SU-DHL-6 (cell line): ENCODE data around the gene RPL13A.

Experiments used
- H2AFZ ChIP-seq: fragments of 200-600 bp; sonication (generic); 2 replicates; pipeline ENCODE4 v1.6.1; 2014; ENCODE audit warnings: low read depth, mild to moderate bottlenecking, moderate library complexity, mixed read lengths, antibody characterized with exemption, low read length; ENCODE audit not compliant: severe bottlenecking
- H3F3A ChIP-seq: fragments of 200-600 bp; shearing (Covaris generic); 2 replicates; pipeline ENCODE4 v1.6.0; 2016; ENCODE audit warnings: antibody characterized with exemption, mild to moderate bottlenecking; ENCODE audit not compliant: insufficient read depth
- H3K27ac ChIP-seq: fragments of 200-600 bp; sonication (generic); 2 replicates; pipeline ENCODE4 v1.5.1; 2016; ENCODE audit warnings: low read depth, mild to moderate bottlenecking, low read length, moderate library complexity, mixed read lengths
- H3K27me3 ChIP-seq: fragments of 200-600 bp; sonication (generic), shearing (Covaris generic); 2 replicates; pipeline ENCODE4 v1.6.0; 2014; ENCODE audit warnings: mild to moderate bottlenecking, low read length
- H3K36me3 ChIP-seq: fragments of 200-600 bp; sonication (generic); 2 replicates; pipeline ENCODE4 v1.6.1; 2014; ENCODE audit warnings: mild to moderate bottlenecking, low read length, mixed read lengths
- H3K4me2 ChIP-seq: fragments of 300-600, 200-600 bp; shearing (Covaris generic), sonication (generic); 2 replicates; pipeline ENCODE4 v1.6.0; 2014; ENCODE audit warnings: low read length, low read depth, mild to moderate bottlenecking; ENCODE audit not compliant: poor library complexity, severe bottlenecking
- H3K4me3 ChIP-seq: fragments of 200-600 bp; sonication (generic); 2 replicates; pipeline ENCODE4 v1.5.1; 2014; ENCODE audit warnings: antibody characterized with exemption, low read length, mild to moderate bottlenecking, mixed read lengths; ENCODE audit not compliant: insufficient read depth, poor library complexity, severe bottlenecking
- H3K79me2 ChIP-seq: fragments of 200-600 bp; sonication (generic); 2 replicates; pipeline ENCODE4 v1.6.1; 2014; ENCODE audit warnings: mild to moderate bottlenecking, low read length, moderate library complexity; ENCODE audit not compliant: insufficient read depth
- H3K9ac ChIP-seq: fragments of 200-600 bp; sonication (generic); 2 replicates; pipeline ENCODE4 v1.7.0; 2014; ENCODE audit warnings: mild to moderate bottlenecking, low read length
- H3K9me2 ChIP-seq: fragments of 200-600 bp; sonication (generic); replicated peaks from 2 replicates; pipeline ENCODE4 v1.6.1; 2014; ENCODE audit warnings: low read length; ENCODE audit not compliant: insufficient read depth
- H3K9me3 ChIP-seq: fragments of 200-600 bp; sonication (generic); 2 replicates; pipeline ENCODE4 v1.6.1; 2014; ENCODE audit warnings: low read length, mixed read lengths; ENCODE audit not compliant: insufficient read depth
- H4K20me1 ChIP-seq: fragments of 200-600 bp; sonication (generic); 2 replicates; pipeline ENCODE4 v1.6.1; 2014; ENCODE audit warnings: low read depth, mild to moderate bottlenecking, antibody characterized with exemption, low read length, moderate library complexity, mixed read lengths
- CTCF ChIP-seq: fragments of 200-600 bp; sonication (generic); IDR thresholded peaks from one replicate; pipeline ENCODE4 v1.5.1; 2017; ENCODE audit warnings: antibody characterized with exemption, mild to moderate bottlenecking, low read length, moderate library complexity; ENCODE audit not compliant: insufficient read depth, poor library complexity, severe bottlenecking
- EZH2phosphoT487 ChIP-seq: fragments of 200-600 bp; sonication (generic), shearing (Covaris generic); conservative IDR thresholded peaks from 2 replicates; pipeline ENCODE4 v1.6.1; 2018; ENCODE audit warnings: mild to moderate bottlenecking, antibody characterized with exemption, low read length, moderate library complexity, mixed read lengths

RPL13A gene

GRCh38 chr19:49506575-49507105 lies 19.2 kb downstream of the RPL13A start:
- Histone ChIP-seq H3K4me3 (no peak overlapping the region), H3K27ac (no peak overlapping the region), H2AFZ (no peak overlapping the region), H4K20me1 (no peaks in the 10 kb centered on the region), H3K4me2 (no peak overlapping the region), H3K27me3 (no peaks in the 10 kb centered on the region), H3K9ac (no peak overlapping the region), H3K36me3 (no peaks in the 10 kb centered on the region), H3K79me2 (no peaks in the 10 kb centered on the region), H3K9me3 (no peaks in the 10 kb centered on the region), H3F3A (0 out of 2 replicates have a peak, but pooled peaks cover 3% of the 10 kb centered on the region), H3K9me2 (no peaks in the 10 kb centered on the region)
- no peak for TF ChIP-seq EZH2phosphoT487
- TF ChIP-seq CTCF = peak; percentile 85

- no peaks in the 10 kb centered on the region for H3K79me2 ChIP-seq
- no peak for TF ChIP-seq CTCF
- no peak for TF ChIP-seq EZH2phosphoT487
- H3K9me3 ChIP-seq = no peaks in the 10 kb centered on the region
- H3K4me3 ChIP-seq = no peak overlapping the region
- H3K27ac ChIP-seq = no peak overlapping the region
- no peak overlapping the region for H3K4me2 ChIP-seq
- no peak overlapping the region for H3K9ac ChIP-seq
- H4K20me1 ChIP-seq = no peaks in the 10 kb centered on the region
- H3K9me2 ChIP-seq = no peaks in the 10 kb centered on the region
- no peaks in the 10 kb centered on the region for H3F3A ChIP-seq
- H3K36me3 ChIP-seq = no peaks in the 10 kb centered on the region
- H3K27me3 ChIP-seq = no peaks in the 10 kb centered on the region
- no peak overlapping the region for H2AFZ ChIP-seq
These were observed 20.5 kb downstream of the RPL13A start for GRCh38 chr19:49507803-49508494.

- Histone ChIP-seq H3K27ac (no peak overlapping the region), H3K27me3 (no peaks in the 10 kb centered on the region), H4K20me1 (no peaks in the 10 kb centered on the region), H3K79me2 (no peaks in the 10 kb centered on the region), H3K9me3 (no peaks in the 10 kb centered on the region), H2AFZ (peak overlapping the region; percentile 87), H3K9me2 (no peaks in the 10 kb centered on the region), H3F3A (no peaks in the 10 kb centered on the region), H3K9ac (peak overlapping the region; percentile 54), H3K4me2 (peak overlapping the region; percentile 67), H3K4me3 (peak overlapping the region; percentile 52), H3K36me3 (no peaks in the 10 kb centered on the region)
- no peak for TF ChIP-seq CTCF
- TF ChIP-seq EZH2phosphoT487 = no peak
These were observed 25.8 kb downstream of the RPL13A start for GRCh38 chr19:49512970-49513745.
